Hypothalamus (tissue), 51 donors: ENCODE data around the gene GSTA3.
"Not testable (repeated sequence)": the region's sequence is repeated elsewhere in the genome, so short reads cannot be mapped to it uniquely, and the experiment has no call there.

ENCODE experiments used
- DNase-seq, 51 donors: peaks; one replicate each; lab custom pipeline; 2025; lab: John Stamatoyannopoulos, UW

The GSTA3 gene

DNA sequence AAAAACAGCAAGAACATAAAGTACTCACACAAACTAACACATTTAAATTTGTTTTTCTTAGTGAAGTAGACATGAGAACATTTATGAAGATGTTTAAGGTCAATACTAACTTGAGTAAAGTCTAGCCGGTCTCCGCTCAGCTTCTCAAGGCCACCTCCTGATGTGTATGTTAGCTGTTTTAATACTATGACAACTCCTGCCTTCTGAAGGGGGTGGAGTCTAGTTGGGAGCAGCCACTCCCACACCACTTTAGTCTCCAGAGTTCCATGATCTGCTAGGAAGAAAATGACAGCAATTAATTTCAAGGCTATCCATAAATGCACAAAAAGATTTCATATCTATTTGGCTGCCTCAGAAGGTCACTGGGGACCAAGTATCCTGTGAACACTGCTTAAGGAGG lies at the start of gene GSTA3:
TSS of gene GSTA3 (minus strand) at position 168 of the 400 bp plus-strand sequence. CDS start 3,864 bp downstream, outside the sequence.
- no peak for DNase-seq

DNA sequence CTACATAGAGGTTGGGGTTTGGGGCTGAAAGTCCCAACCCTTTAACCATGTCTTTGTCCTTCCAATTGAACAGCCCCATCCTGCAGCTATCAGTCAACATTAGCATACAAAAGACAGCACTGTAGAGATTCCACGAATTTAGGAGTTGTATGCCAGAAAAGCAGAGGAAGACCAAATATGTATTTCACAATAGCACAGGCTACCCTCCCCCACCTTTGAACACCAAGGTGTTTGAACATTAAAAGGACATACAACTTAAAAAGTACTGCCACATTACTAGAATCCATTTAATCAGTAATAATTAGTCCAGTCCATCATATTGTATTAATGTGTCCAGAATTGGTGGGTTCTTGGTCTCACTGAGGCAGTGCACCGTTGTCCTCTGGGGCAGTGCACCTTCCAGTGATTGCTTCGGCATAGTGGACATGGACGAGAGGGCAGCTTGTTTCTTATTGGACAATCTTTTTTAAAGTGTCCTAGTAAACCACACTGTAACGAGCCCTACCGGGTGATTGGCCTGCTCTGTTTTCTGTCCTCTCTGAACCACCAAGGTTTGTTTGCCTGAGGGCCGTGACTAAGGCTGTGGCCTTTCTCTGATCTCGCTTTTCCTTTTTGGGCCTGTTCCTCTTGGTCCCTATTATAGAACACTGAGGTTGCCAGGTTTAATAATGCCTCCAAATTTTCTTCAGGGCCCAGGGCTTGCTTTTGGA lies 49.2 kb upstream of the GSTA3 start:
- DNase-seq: no peak

DNA sequence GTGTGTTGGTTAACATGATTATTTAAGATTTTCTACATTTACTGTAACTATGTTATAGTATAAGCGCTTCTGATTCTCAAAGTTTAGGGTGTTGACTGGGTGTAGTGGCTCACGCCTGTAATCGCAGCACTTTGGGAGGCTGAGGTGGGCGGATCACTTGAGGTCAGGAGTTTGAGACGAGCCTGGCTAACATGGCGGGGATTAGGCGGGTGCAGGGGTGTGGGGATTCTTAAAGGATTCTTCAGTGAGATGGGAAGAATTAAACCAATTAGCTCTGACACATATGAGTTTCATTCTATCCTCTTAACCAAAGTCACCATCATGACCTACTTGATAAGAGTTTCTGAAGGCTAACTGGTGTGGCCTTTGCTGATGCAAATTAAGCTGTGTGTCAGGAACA lies 46.4 kb upstream of the GSTA3 start:
- no peak for DNase-seq

- no peak for DNase-seq
Observed at GRCh38 chr6:52953911-52954839, 44.7 kb upstream of the GSTA3 start.

DNA sequence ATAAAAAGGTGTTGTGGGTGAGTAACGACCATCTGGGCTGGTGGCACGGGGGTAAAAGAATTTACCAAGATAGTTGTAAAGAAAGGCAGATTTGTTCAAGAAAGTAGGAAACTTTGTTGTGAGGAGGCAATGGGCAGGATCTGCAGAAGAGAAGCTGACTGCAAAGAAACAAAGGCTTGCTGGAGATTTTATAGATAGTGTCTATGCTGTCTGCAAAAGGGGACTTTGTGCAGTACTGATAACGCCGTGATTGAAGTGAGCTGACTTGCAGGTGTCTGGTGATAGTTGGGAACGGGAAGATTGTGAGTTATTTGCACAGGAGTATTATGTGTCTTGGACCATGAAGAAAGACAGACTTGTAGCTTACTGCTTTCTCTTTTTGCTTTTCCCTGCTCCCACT lies 36.8 kb upstream of the GSTA3 start:
- DNase-seq: no peak

DNA sequence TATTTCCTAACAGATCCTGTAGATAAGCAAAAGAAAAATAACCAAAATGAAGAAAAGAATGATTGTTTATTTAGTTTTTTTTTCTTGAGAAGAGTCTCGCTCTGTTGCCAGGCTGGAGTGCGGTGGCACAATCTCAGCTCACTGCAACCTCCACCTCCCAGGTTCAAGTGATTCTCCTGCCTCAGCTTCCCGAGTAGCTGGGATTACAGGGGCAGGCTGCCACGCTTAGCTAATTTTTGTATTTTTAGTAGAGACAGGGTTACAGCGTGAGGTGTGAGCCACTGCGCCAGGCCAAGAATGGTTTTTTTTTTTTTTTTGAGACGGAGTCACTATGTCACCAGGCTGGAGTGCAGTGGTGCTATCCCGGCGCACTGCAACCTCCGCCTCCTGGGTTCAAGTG lies 33.3 kb upstream of the GSTA3 start:
- DNase-seq: not testable (repeated sequence)

DNA sequence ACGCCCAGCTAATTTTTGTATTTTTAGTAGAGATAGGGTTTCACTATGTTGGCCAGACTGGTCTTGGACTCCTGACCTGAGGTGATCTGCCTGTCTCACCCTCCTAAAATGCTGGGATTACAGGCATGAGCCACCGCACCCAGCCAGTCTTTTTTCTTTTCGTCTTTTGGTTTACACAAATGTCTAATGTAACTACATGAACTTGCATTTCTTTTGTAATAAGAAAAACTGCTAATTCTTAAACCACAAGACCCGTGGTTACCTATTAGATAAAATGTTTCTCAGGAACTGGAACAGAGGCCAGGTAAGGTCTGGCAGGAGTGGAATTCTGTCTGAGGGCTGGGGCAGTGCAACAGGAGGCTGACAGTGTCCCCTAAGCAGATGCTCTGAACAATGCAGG lies 32.7 kb upstream of the GSTA3 start:
- DNase-seq: no peak

DNA sequence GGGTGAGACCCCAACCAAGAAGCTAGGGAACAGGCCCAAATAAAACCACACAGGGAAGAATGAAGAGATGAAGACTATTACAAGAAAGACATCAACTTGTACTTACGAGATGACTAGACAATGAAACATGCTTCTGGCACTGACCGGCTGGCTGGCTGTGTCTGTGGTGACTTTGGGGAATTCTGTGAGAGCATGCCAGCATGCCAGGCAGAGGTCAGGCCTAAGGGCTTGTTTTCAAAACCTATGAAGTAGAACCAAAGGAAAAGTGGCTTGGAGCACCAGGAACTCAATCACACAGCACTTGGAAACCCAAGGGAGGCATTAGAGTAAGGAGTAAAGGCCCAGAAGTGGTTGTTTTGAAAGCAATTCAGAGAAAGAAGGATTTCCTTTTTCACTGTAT lies 28.4 kb upstream of the GSTA3 start:
- DNase-seq: no peak

- DNase-seq: no peak
Observed at GRCh38 chr6:52933778-52934177, 24.3 kb upstream of the GSTA3 start.

GRCh38 chr6:52931351-52931750 lies 21.9 kb upstream of the GSTA3 start:
- no peak for DNase-seq

DNA sequence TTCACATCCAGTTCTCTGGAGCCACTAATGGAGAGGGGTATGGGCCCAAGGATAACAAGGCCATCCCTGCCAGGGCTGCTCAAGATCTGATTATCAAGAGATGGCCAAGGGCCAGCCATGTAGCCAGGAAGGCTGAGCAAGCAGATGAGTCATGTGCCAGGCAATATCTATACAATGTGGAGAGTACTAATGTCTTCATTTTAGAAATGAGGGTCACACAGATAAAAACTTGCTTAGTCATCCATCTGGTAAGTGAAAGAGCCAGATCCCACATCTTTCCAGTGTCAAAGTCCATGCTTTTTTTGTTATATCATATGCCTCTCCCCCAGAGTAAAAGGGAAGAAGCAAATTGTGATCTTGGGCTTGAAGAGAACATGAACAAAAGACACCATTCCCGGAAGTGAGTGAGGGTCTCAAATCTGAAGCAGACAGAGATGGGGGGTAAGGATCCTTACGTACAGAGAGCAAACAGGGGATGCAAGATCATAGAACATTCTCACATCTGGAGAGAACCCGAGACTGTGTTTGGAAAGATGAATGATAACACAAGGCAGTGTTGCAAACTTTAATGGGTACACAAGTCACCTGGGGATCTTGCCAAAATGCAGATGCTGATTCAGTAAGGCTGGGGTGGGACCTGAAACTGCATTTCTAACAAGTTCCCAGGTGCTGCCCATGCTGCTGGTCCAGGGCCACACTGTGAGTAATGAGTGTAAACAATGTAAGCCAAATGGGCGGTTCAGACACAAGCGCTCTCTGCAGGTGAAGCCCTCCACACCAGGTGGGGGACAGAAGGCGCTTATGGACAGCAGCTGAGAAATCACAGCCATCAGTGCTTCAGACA lies 20.0 kb upstream of the GSTA3 start:
- no peak for DNase-seq

GRCh38 chr6:52927451-52927850 lies 18.0 kb upstream of the GSTA3 start:
- DNase-seq: no peak

- DNase-seq: no peak
Observed at GRCh38 chr6:52925919-52926792, 16.7 kb upstream of the GSTA3 start.

DNA sequence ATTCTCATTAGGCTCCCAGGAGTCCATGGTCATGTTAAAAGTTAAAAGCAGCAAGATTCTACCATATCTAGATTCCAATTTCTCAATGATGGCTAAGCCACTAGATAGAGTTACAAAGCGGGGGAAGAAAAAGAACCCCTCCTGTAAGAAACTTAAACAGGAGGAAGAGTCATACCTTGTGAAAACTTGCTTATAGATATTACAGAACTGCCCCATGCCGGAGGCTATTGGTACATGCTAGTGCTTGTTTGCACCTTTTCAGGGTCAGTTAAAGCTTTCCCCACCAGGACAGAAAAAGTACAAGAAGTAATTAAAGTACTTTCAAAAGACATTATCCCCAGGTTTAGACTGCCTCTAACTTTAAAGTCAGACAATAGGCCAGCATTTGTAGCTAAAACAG lies 15.5 kb upstream of the GSTA3 start:
- no peak for DNase-seq

GRCh38 chr6:52923689-52924088 lies 14.2 kb upstream of the GSTA3 start:
- not testable (repeated sequence) for DNase-seq

DNA sequence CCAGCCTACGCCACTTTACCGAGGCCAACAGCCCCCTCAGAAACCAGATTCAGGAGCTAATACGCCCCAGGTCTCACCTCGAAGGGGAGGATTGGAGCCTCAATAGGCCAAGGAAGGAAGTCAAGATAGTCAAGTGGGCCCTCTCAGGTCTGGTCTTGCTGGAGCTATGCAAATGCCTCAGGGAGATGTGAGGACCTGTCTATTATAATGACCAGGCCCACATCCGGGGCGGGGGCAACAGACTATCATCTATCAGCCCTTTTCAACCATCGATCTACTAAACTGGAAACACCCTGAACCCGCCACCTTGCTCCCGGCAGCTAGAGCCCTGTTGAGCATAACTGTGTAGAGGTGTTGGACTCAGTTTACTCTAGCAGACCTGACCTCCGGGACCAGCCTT lies 12.7 kb upstream of the GSTA3 start:
- no peak for DNase-seq

DNA sequence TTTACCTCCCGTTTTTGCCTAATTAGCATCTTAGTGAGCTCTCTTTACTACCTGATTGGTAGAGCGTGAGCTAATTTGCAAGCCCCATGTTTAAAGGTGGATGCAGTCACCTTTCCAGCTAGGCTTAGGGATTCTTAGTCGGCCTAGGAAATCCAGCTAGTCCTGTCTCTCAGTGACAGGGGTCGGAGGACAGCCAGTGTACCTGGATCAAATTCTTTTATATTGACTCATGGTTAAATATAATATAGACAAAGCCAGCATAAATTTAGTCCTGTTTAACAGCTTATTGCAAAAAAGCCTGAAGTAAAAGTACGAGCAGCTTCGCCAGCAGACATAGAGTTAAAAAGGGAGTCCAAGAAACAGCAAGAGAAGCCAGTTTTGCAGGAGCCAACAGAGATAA lies 12.2 kb upstream of the GSTA3 start:
- no peak for DNase-seq

GRCh38 chr6:52919511-52919910 lies 10.0 kb upstream of the GSTA3 start:
- DNase-seq: not testable (repeated sequence)

- DNase-seq: not testable (repeated sequence)
Observed at GRCh38 chr6:52918771-52919170, 9.3 kb upstream of the GSTA3 start.
